Activated naive CD8-positive, alpha-beta T cell treated with anti-CD3 and anti-CD28 coated beads, Interleukin-2, amount 50 U/mL, for 16 hours (primary cell): ENCODE measurements around the gene POLN.

ENCODE experiments used
- DNase-seq: peaks from one replicate; pipeline ENCODE4 v3.0.0-alpha.2; 2020; ENCODE audit warnings: low read depth, low spot score

POLN gene

GRCh38 chr4:2241410-2242353 lies at the start of gene POLN, which contains the start of gene HAUS3:
Gene POLN, minus strand, starts transcription at chr4:2242121. Its CDS starts 12,890 bp downstream, at chr4:2229231.
Gene HAUS3, minus strand, starts transcription at chr4:2242121. Its CDS starts 1,175 bp downstream, at chr4:2240946.
- peak; percentile 98 for DNase-seq

GRCh38 chr4:2290974-2291704 lies 49.2 kb upstream of the POLN start:
- DNase-seq: no peak

- no peak for DNase-seq
Measured at GRCh38 chr4:2290488-2290887, 48.6 kb upstream of the POLN start.

GRCh38 chr4:2289955-2290333 lies 48.0 kb upstream of the POLN start:
- no peak for DNase-seq

- DNase-seq: no peak
Measured at GRCh38 chr4:2289311-2289954, 47.5 kb upstream of the POLN start.

- no peak for DNase-seq
Measured at GRCh38 chr4:2288051-2288541, 46.2 kb upstream of the POLN start.

- DNase-seq: no peak
Measured at GRCh38 chr4:2287594-2287915, 45.6 kb upstream of the POLN start.

- no peak for DNase-seq
Measured at GRCh38 chr4:2286904-2287593, 45.1 kb upstream of the POLN start.

GRCh38 chr4:2285613-2286381 lies 43.9 kb upstream of the POLN start:
- no peak for DNase-seq

- no peak for DNase-seq
Measured at GRCh38 chr4:2284934-2285612, 43.2 kb upstream of the POLN start.

GRCh38 chr4:2284161-2284933 lies 42.4 kb upstream of the POLN start:
- no peak for DNase-seq

- DNase-seq: no peak
Measured at GRCh38 chr4:2283199-2283711, 41.3 kb upstream of the POLN start.

- no peak for DNase-seq
Measured at GRCh38 chr4:2281575-2282343, 39.8 kb upstream of the POLN start.

GRCh38 chr4:2280531-2281300 lies 38.8 kb upstream of the POLN start:
- DNase-seq: no peak

- no peak for DNase-seq
Measured at GRCh38 chr4:2277956-2278355, 36.0 kb upstream of the POLN start.

- no peak for DNase-seq
Measured at GRCh38 chr4:2276581-2277325, 34.8 kb upstream of the POLN start.
